Neuronal stem cell (in vitro differentiated cells): ENCODE results near the gene PSTPIP1.

ENCODE experiments used
- DNase-seq: peaks from one replicate; pipeline ENCODE4 v3.0.0-alpha.2; 2013; ENCODE audit warnings: low spot score
- H2AFZ ChIP-seq: one replicate; pipeline ENCODE4 v1.6.1; 2013; ENCODE audit warnings: mild to moderate bottlenecking, low read length, inconsistent platforms
- H2AK5ac ChIP-seq: 2 replicates; pipeline ENCODE4 v1.6.1; 2013; ENCODE audit warnings: low read depth, mild to moderate bottlenecking, inconsistent platforms, low read length, moderate library complexity, mixed read lengths
- H2BK120ac ChIP-seq: 2 replicates; pipeline ENCODE4 v1.6.1; 2013; ENCODE audit warnings: low read depth, mild to moderate bottlenecking, inconsistent platforms, low read length, moderate library complexity, mixed read lengths
- H2BK12ac ChIP-seq: one replicate; pipeline ENCODE4 v1.6.1; 2013; ENCODE audit warnings: low read length, inconsistent platforms
- H2BK15ac ChIP-seq: 2 replicates; pipeline ENCODE4 v1.6.1; 2013; ENCODE audit warnings: mild to moderate bottlenecking, low read length, inconsistent platforms, mixed read lengths
- H2BK5ac ChIP-seq: one replicate; pipeline ENCODE4 v1.6.1; 2013; ENCODE audit warnings: inconsistent platforms, mild to moderate bottlenecking, low read length, moderate library complexity
- H3K14ac ChIP-seq: one replicate; pipeline ENCODE4 v1.6.1; 2013; ENCODE audit warnings: low read length, inconsistent platforms
- H3K18ac ChIP-seq: 2 replicates; pipeline ENCODE4 v1.6.1; 2013; ENCODE audit warnings: low read length, inconsistent platforms
- H3K23ac ChIP-seq: 2 replicates; pipeline ENCODE4 v1.6.1; 2013; ENCODE audit warnings: low read depth, mild to moderate bottlenecking, mixed read lengths, low read length, inconsistent platforms; ENCODE audit not compliant: poor library complexity
- H3K27ac ChIP-seq: replicated peaks from 3 replicates; pipeline ENCODE4 v1.5.1; 2013; ENCODE audit warnings: low read length, inconsistent platforms
- H3K27me3 ChIP-seq, 3 experiments: 2 replicates each; pipeline ENCODE4 v1.6.1; 2013; ENCODE audit warnings: low read length in 3 of 3, mild to moderate bottlenecking in 2 of 3, inconsistent platforms in 1 of 3, low read depth in 1 of 3, mixed read lengths in 1 of 3, moderate library complexity in 1 of 3; ENCODE audit not compliant: control insufficient read depth in 3 of 3, insufficient read depth in 3 of 3
- H3K36me3 ChIP-seq, 2 donors: replicated peaks in 1 of 2; 2 replicates each; pipeline ENCODE4 v1.6.1; 2013; ENCODE audit warnings: low read length in 2 of 2; ENCODE audit not compliant: control insufficient read depth in 2 of 2, insufficient read depth in 2 of 2
- H3K4ac ChIP-seq: 2 replicates; pipeline ENCODE4 v1.6.1; 2013; ENCODE audit warnings: inconsistent platforms, mild to moderate bottlenecking, low read length, moderate library complexity
- H3K4me1 ChIP-seq, 2 donors: 1 replicate in 1 of 2; 2 replicates in 1 of 2; pipeline ENCODE4 v1.6.1; 2013; ENCODE audit warnings: low read length in 2 of 2, low read depth in 1 of 2; ENCODE audit not compliant: control insufficient read depth in 2 of 2, insufficient read depth in 1 of 2
- H3K4me2 ChIP-seq: one replicate; pipeline ENCODE4 v1.6.1; 2013; ENCODE audit warnings: mild to moderate bottlenecking, low read length, inconsistent platforms; ENCODE audit not compliant: insufficient read depth, poor library complexity, severe bottlenecking
- H3K4me3 ChIP-seq, 2 donors: 2 replicates each; pipeline ENCODE4 v1.5.1; 2013; ENCODE audit warnings: low read length in 2 of 2, mild to moderate bottlenecking in 2 of 2, inconsistent platforms in 1 of 2, moderate library complexity in 1 of 2
- H3K79me1 ChIP-seq: one replicate; pipeline ENCODE4 v1.6.1; 2013; ENCODE audit warnings: low read depth, mild to moderate bottlenecking, inconsistent platforms, low read length, moderate library complexity
- H3K9ac ChIP-seq: one replicate; pipeline ENCODE4 v1.6.1; 2013; ENCODE audit warnings: mild to moderate bottlenecking, low read depth, low read length, inconsistent platforms; ENCODE audit not compliant: poor library complexity
- H3K9me3 ChIP-seq, 2 donors: replicated peaks in 1 of 2; 2 replicates each; pipeline versions ENCODE3 to v1.6.1; 2013; ENCODE audit warnings: low read length in 2 of 2, mild to moderate bottlenecking in 2 of 2, inconsistent platforms in 1 of 2, low read depth in 1 of 2, mixed read lengths in 1 of 2, moderate library complexity in 1 of 2; ENCODE audit not compliant: control insufficient read depth in 2 of 2, insufficient read depth in 1 of 2
- H4K8ac ChIP-seq: one replicate; pipeline ENCODE4 v1.6.1; 2013; ENCODE audit warnings: low read depth, mild to moderate bottlenecking, inconsistent platforms, low read length, moderate library complexity
- H4K91ac ChIP-seq: one replicate; pipeline ENCODE4 v1.6.1; 2013; ENCODE audit warnings: low read length, low read depth, mild to moderate bottlenecking, inconsistent platforms; ENCODE audit not compliant: poor library complexity
- WGBS, 2 donors: extraction: QIAGEN DNeasy Blood & Tissue Kit; methylation state at CpG; one replicate each; pipeline ENCODE4 v1.1.7; 2013; ENCODE audit warnings: missing lambda C conversion rate in 2 of 2, mixed read lengths in 1 of 2; ENCODE audit not compliant: insufficient read length in 2 of 2, insufficient replicate concordance in 1 of 2; ENCODE audit errors: extremely low coverage in 2 of 2; 5-methylcytosine and 5-hydroxymethylcytosine counted together

The PSTPIP1 gene

GRCh38 chr15:76983590-76984375 lies 11.1 kb upstream of the PSTPIP1 start:
- no peak overlapping the region for H3K27ac ChIP-seq
- H3K9me3 ChIP-seq = peaks cover 0 to 5% of the 10 kb centered on the region in 2 donors
- no peak overlapping the region for H2BK12ac ChIP-seq
- no peak overlapping the region for H3K14ac ChIP-seq
- no peak overlapping the region for H2BK5ac ChIP-seq
- H2BK120ac ChIP-seq = no peak overlapping the region
- peaks cover 3 to 10% of the 10 kb centered on the region in 2 donors for H3K4me1 ChIP-seq
- H3K4me2 ChIP-seq = no peak overlapping the region
- no peak overlapping the region for H3K9ac ChIP-seq
- H4K8ac ChIP-seq = no peak overlapping the region
- no peak overlapping the region for H3K23ac ChIP-seq
- no peaks in the 10 kb centered on the region for H3K79me1 ChIP-seq
- no peak overlapping the region for H3K18ac ChIP-seq
- no peaks in the 10 kb centered on the region for H3K36me3 ChIP-seq
- no peak overlapping the region for H2AFZ ChIP-seq
- H3K4me3 ChIP-seq = no peak overlapping the region
- no peak overlapping the region for H2AK5ac ChIP-seq
- peaks cover 0 to 21% (median 0%) of the 10 kb centered on the region in 3 experiments for H3K27me3 ChIP-seq
- H4K91ac ChIP-seq = no peak overlapping the region
- DNase-seq = no peak
- WGBS, 2 donors = no CpG with 5 or more reads among the region's 4 CpGs
- no peak overlapping the region for H2BK15ac ChIP-seq
- H3K4ac ChIP-seq = no peak overlapping the region

GRCh38 chr15:76986743-76987142 lies 8.2 kb upstream of the PSTPIP1 start:
- Histone ChIP-seq H4K8ac (no peak overlapping the region), H3K9me3 (no peaks in the 10 kb centered on the region), H2BK120ac (no peak overlapping the region), H2BK5ac (no peak overlapping the region), H3K18ac (no peak overlapping the region), H3K23ac (no peak overlapping the region), H3K36me3 (no peaks in the 10 kb centered on the region), H3K27ac (no peak overlapping the region), H3K4me2 (no peak overlapping the region), H2BK12ac (no peak overlapping the region), H3K79me1 (no peaks in the 10 kb centered on the region), H4K91ac (no peak overlapping the region), H2AK5ac (no peak overlapping the region), H3K14ac (no peak overlapping the region), H2BK15ac (no peak overlapping the region), H3K4me1 (peaks cover 4 to 12% of the 10 kb centered on the region in 2 donors), H3K4me3 (no peak overlapping the region), H3K9ac (no peak overlapping the region), H2AFZ (no peak overlapping the region), H3K4ac (no peak overlapping the region), H3K27me3 (peaks cover 0 to 30% (median 0%) of the 10 kb centered on the region in 3 experiments)
- no CpG with 5 or more reads among the region's 3 CpGs for WGBS, 2 donors
- no peak for DNase-seq

GRCh38 chr15:76987276-76987675 lies 7.7 kb upstream of the PSTPIP1 start:
- Histone ChIP-seq H3K27me3 (peaks cover 0 to 33% (median 0%) of the 10 kb centered on the region in 3 experiments), H3K14ac (no peak overlapping the region), H3K9ac (no peak overlapping the region), H3K4me2 (no peak overlapping the region), H2BK120ac (no peak overlapping the region), H3K9me3 (no peaks in the 10 kb centered on the region), H3K23ac (no peak overlapping the region), H2AFZ (no peak overlapping the region), H4K91ac (no peak overlapping the region), H2BK5ac (no peak overlapping the region), H4K8ac (no peak overlapping the region), H2BK12ac (no peak overlapping the region), H2BK15ac (no peak overlapping the region), H2AK5ac (no peak overlapping the region), H3K4me1 (peaks cover 4 to 13% of the 10 kb centered on the region in 2 donors), H3K4ac (no peak overlapping the region), H3K79me1 (no peaks in the 10 kb centered on the region), H3K4me3 (no peak overlapping the region), H3K36me3 (no peaks in the 10 kb centered on the region), H3K18ac (no peak overlapping the region), H3K27ac (no peak overlapping the region)
- no peak for DNase-seq
- no CpG with 5 or more reads among the region's 6 CpGs for WGBS, 2 donors

- H2BK5ac ChIP-seq = peak overlapping the region; percentile 55
- H2BK15ac ChIP-seq = no peak overlapping the region
- H3K23ac ChIP-seq = no peak overlapping the region
- H2AK5ac ChIP-seq = no peak overlapping the region
- no peak overlapping the region for H3K9ac ChIP-seq
- DNase-seq = no peak
- no CpG with 5 or more reads among the region's 11 CpGs for WGBS, 2 donors
- H3K18ac ChIP-seq = peak overlapping the region; percentile 58
- H2AFZ ChIP-seq = peak overlapping the region; percentile 9
- peaks cover 0 to 39% (median 0%) of the 10 kb centered on the region in 3 experiments for H3K27me3 ChIP-seq
- no peak overlapping the region for H4K91ac ChIP-seq
- no peak overlapping the region for H2BK12ac ChIP-seq
- no peaks in the 10 kb centered on the region for H3K36me3 ChIP-seq
- no peak overlapping the region for H3K14ac ChIP-seq
- H2BK120ac ChIP-seq = no peak overlapping the region
- peak overlapping the region; percentile 56 for H4K8ac ChIP-seq
- no peak overlapping the region for H3K4ac ChIP-seq
- H3K27ac ChIP-seq = no peak overlapping the region
- no peak overlapping the region for H3K4me2 ChIP-seq
- H3K4me1 ChIP-seq = peaks cover 4 to 11% of the 10 kb centered on the region in 2 donors
- H3K9me3 ChIP-seq = no peaks in the 10 kb centered on the region
- no peak overlapping the region for H3K4me3 ChIP-seq
- no peaks in the 10 kb centered on the region for H3K79me1 ChIP-seq
Observed at GRCh38 chr15:76987896-76988860, 6.7 kb upstream of the PSTPIP1 start.
